NCI-H2196 (cell line): ENCODE measurements around the gene ATG101.

Experiments used
- DNase-seq: peaks from one replicate; lab custom pipeline; 2025; ENCODE audit not compliant: unreplicated experiment; lab: John Stamatoyannopoulos, UW

ATG101 gene

GRCh38 chr12:52069327-52070184 is at the start of gene ATG101:
Gene ATG101, plus strand, starts transcription at chr12:52069978. Its CDS starts 3,673 bp downstream, at chr12:52073651.
- DNase-seq, result peak; percentile 92

DNA sequence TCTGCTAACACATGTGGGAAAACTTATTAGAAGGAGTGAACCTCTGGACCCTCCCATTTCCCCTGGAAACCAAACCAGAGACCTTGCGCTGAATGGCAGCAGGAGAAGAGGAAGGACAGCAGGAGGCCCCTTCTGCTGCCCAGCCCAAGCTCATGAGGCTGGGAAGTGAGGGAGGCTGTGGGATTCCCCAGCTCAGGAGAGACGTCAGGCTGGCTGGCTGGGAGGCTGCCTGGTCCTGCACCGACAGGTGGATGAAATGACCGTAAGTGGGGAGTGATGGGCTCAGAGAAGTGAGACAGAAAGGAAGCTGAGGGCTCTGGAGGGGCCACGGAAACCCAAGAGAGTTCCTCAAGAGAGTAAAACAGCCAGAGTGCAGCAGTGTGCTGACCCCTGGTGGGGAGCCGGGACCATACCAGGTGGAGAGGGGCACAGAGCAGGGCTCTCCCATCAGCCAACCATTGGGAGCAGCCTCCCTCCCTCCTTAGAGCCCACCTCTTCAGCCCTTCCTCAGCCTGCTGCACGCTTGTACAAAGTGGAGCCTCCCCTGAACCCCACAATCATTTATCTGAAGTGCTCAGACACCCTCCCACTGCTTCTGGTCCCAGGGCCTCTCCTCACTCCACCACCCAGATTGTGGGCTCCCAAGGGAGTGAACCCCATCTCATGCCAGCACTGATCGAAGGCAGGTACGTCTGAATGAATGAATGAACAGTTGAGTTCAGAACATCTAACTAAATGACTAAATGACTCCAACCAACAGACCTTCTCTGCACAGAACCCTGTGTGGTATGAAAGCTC is 49.0 kb upstream of the ATG101 start:
- DNase-seq, result peak; percentile 52

GRCh38 chr12:52022841-52023181 is 47.0 kb upstream of the ATG101 start:
- no peak for DNase-seq

- peak; percentile 86 for DNase-seq
Measured at GRCh38 chr12:52023182-52023975, 46.4 kb upstream of the ATG101 start.

GRCh38 chr12:52023976-52024688 is 45.6 kb upstream of the ATG101 start:
- DNase-seq, result no peak

- DNase-seq, result no peak
Measured at GRCh38 chr12:52024845-52025230, 44.9 kb upstream of the ATG101 start.

- no peak for DNase-seq
Measured at GRCh38 chr12:52026263-52026662, 43.5 kb upstream of the ATG101 start.

- DNase-seq, result peak; percentile 57
Measured at GRCh38 chr12:52027085-52027843, 42.5 kb upstream of the ATG101 start.

DNA sequence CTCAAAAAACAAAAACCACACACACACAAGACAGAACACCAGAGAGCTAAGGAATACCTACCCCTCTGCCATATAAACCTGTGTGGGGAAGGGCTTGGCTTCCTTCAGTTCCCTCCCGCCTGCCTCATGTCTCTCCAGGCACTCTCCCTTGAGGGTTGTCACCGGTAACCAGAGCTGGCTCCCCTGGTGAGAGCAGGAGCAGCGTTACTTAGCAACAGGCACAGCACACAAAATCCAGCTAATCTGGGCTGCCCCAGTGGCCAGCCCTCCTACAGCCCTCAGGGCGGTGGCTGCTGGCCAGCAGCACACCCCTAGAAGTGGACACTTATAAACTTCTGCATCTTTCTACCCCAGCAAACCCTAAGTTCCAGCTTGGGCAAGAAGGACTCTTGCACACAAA is 40.1 kb upstream of the ATG101 start:
- peak; percentile 92 for DNase-seq

DNA sequence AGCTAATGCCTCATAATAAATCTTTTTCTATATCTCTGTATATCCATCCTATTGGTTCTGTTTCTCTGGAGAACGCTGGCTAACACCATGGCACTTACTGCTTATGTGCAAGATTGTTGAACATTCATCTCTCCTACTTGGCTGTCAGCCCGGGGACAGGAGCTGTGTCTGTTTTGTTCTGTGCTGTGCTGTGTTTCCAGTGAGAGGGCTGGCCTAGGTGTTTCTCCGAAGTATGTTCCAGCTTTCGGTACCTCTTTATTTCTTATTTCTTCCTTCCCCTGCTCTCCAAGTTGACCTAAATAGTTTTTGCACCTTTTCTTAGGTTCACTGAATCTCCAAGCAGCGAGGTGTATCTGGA is 37.4 kb upstream of the ATG101 start:
- peak; percentile 49 for DNase-seq

DNA sequence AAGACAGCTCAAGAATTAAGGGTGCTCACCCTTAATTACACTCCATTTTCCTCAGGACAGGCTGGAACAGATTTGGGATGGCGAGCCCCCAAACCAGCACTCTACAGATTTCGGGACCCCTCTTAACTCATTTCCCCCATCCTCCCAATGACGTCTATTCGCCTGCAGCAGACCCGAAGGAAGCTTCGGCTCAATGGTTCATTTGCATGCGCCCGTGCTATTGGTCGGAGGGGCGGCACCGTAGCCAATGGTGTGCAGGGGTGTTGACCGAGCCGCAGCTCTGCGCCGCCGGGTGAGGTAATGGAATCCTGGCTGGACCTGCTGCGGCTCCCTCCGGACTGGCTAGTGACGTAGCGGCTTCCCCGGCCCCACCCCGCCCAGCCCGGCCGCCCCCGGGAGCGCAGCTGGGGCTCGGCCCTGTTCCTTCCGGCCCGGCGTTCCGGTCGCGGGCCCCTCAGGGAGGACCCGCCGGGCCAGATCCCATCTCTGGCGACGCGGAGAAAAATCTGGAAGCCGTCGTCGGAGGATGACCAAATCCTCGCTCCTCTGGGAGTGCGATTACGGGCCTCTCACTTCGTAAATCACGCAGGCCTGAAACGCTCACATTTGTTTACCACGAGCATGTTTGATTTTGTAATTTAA is 36.9 kb upstream of the ATG101 start:
- peak; percentile 96 for DNase-seq

- no peak for DNase-seq
Measured at GRCh38 chr12:52033446-52034140, 36.2 kb upstream of the ATG101 start.

GRCh38 chr12:52035190-52035589 is 34.6 kb upstream of the ATG101 start:
- DNase-seq, result no peak

DNA sequence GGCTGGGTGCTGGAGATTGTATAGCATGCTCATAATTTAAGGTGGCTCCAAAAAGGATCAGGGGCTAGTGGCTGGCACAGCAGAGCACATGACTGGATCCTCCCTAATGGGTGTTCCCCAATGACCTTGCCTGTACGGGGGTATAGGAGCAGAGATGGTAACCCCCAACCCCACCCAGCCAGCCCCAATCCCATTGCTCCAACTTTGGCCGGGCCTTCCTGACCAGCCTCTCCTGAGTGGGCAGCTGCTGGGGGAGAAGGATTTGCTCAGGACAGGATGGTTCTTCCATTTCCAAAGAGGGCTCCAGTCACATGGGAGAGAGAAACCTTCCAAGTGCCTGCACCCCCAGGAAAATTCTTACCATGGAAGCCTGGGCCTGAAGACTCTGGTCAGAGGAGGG is 33.9 kb upstream of the ATG101 start:
- no peak for DNase-seq

- DNase-seq, result peak; percentile 88
Measured at GRCh38 chr12:52036587-52037171, 33.1 kb upstream of the ATG101 start.

DNA sequence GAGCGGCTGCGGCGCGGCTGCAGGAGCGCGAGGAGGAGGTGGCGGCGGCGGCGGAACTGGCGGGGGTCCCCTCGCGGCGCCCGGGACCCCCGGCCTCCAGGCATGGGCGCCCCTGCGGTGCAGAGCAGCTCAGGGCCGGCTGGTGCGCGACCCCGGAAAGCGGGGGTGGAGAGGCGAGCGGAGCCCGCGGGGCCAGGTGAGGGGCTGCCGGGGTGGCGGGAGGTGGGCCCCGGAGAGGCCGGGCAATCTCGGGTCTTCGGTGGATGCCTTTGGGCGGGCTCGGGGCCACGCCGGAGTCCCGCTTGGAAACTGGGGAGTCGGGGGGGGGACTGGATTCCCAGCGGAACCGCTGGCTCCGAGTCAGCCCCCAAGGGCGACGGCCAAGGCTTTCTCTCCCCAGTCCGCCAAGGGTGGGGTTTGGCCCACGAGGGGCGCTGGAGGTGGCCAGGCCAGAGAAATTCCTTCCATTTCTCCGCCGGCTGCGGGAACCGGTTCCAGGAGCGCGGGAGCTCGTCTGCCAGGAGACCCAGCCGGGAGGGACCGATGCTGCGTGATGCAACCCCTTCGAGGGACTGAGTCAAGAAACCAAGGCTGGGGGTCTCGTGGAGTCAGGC is 32.4 kb upstream of the ATG101 start:
- no peak for DNase-seq

DNA sequence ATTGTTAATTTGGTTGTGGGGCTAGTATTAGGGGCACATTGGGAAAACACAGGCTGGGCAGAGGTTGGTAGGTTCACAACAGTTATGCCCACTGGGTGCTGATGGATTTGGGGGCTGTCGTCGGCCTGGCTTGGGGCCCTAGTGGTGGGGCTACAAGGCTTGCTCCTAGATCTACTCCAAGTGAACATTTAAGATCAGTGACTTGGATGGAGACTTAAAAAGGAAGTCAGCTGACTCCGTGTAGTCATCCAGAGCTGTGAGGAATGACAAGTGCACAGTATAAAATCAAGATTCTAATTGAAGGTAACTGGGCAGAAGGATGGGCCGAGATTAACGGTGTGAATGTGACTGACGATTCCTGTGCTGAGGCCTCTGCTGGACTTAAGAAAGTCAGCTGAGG is 31.3 kb upstream of the ATG101 start:
- DNase-seq, result no peak

DNA sequence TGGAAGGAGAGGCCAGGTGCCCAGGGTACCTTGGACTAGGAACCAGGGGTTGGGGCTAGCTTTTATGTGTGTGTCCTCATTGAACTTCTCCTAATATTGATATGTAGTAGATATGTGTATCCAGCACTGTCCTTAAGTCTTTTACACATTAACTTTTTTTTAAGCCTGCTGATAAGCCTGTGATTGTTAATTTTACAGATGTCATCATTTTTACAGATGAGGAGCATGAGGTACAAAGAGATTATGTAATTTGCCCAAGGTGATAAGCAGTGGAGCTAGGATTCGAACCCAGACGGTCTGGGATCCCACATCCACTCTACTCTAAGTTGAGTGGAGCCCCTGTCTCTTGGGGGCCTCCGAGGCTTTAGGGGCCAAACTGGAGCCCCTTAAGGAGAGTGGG is 28.7 kb upstream of the ATG101 start:
- DNase-seq, result no peak
